HEK293 (cell line): ENCODE results near the gene GAB3.

ENCODE experiments used
- CTCF ChIA-PET: fragments of 350-600 bp; formaldehyde crosslinking; extraction: SDS; loops from one replicate; lab custom pipeline; 2021; ENCODE audit warnings: antibody characterized with exemption; lab: Yijun Ruan, JAX
- POLR2A ChIA-PET: fragments of 300-600 bp; formaldehyde crosslinking; extraction: SDS; loops from one replicate; lab custom pipeline; 2020; ENCODE audit warnings: antibody characterized with exemption, inconsistent platforms; lab: Yijun Ruan, JAX
- H3K27ac ChIP-seq: fragments of 200-500 bp; sonication (Bioruptor generic); 2 replicates; pipeline ENCODE4 v1.5.1; 2014; ENCODE audit warnings: low read depth, low read length, control low read depth, inconsistent platforms; ENCODE audit errors: extremely low read depth
- H3K36me3 ChIP-seq, 2 experiments: fragments of 200-500 bp in 1 of 2; sonication (Bioruptor generic) in 1 of 2; 1 replicate in 1 of 2; 2 replicates in 1 of 2; pipeline ENCODE4 v1.5.1; 2014 to 2017; ENCODE audit warnings: inconsistent platforms in 2 of 2, low read length in 2 of 2; ENCODE audit not compliant: control insufficient read depth in 2 of 2, insufficient read depth in 1 of 2
- H3K4me1 ChIP-seq: fragments of 200-500 bp; sonication (Bioruptor generic); 2 replicates; pipeline ENCODE4 v1.5.1; 2014; ENCODE audit warnings: mild to moderate bottlenecking, low read length, inconsistent platforms; ENCODE audit not compliant: control insufficient read depth, insufficient read depth
- H3K4me3 ChIP-seq: 2 replicates; pipeline ENCODE4 v1.5.1; 2011; ENCODE audit warnings: low read depth, mild to moderate bottlenecking, control low read depth, low read length, moderate library complexity
- H3K9me3 ChIP-seq: fragments of 200-500 bp; sonication (Bioruptor generic); 2 replicates; pipeline ENCODE4 v1.5.1; 2014; ENCODE audit warnings: low read depth, low read length, inconsistent platforms; ENCODE audit not compliant: control insufficient read depth, insufficient read depth
- GLIS1 ChIP-seq: fragments of 450-650 bp; formaldehyde crosslinking; IDR thresholded peaks from 2 replicates; pipeline ENCODE4 v1.5.1; 2016; ENCODE audit warnings: missing biosample characterization, missing genetic modification characterization
- SCRT1 ChIP-seq: fragments of 450-650 bp; formaldehyde crosslinking; IDR thresholded peaks from 2 replicates; pipeline ENCODE4 v1.5.1; 2016; ENCODE audit warnings: missing biosample characterization, missing genetic modification characterization, borderline replicate concordance
- SCRT2 ChIP-seq: fragments of 450-650 bp; formaldehyde crosslinking; IDR thresholded peaks from 2 replicates; pipeline ENCODE4 v1.5.1; 2016; ENCODE audit warnings: missing biosample characterization, missing genetic modification characterization
- TCF7L2 ChIP-seq: IDR thresholded peaks from 2 replicates; pipeline ENCODE4 v1.6.1; 2011; ENCODE audit warnings: low read depth, mild to moderate bottlenecking, inconsistent platforms, low read length, moderate library complexity, borderline replicate concordance
- TRIM28 ChIP-seq: IDR thresholded peaks from 2 replicates; pipeline ENCODE4 v1.6.1; 2011; ENCODE audit warnings: low read length, control low read depth, borderline replicate concordance
- ZFP69B ChIP-seq: fragments of 450-650 bp; formaldehyde crosslinking; IDR thresholded peaks from 2 replicates; pipeline ENCODE4 v1.5.1; 2016; ENCODE audit warnings: missing biosample characterization, missing genetic modification characterization
- ZNF112 ChIP-seq: fragments of 450-650 bp; formaldehyde crosslinking; IDR thresholded peaks from 2 replicates; pipeline ENCODE4 v1.5.0; 2017; ENCODE audit warnings: missing biosample characterization, missing genetic modification characterization
- ZNF169 ChIP-seq: fragments of 450-650 bp; formaldehyde crosslinking; IDR thresholded peaks from 2 replicates; pipeline ENCODE4 v1.5.1; 2016; ENCODE audit warnings: missing biosample characterization, missing genetic modification characterization
- ZNF19 ChIP-seq: fragments of 450-650 bp; formaldehyde crosslinking; IDR thresholded peaks from 2 replicates; pipeline ENCODE4; 2016; ENCODE audit warnings: missing biosample characterization, missing genetic modification characterization, low read depth
- ZNF202 ChIP-seq: fragments of 450-650 bp; formaldehyde crosslinking; IDR thresholded peaks from 2 replicates; pipeline ENCODE4 v1.5.1; 2016; ENCODE audit warnings: missing biosample characterization, missing genetic modification characterization, borderline replicate concordance
- ZNF239 ChIP-seq: fragments of 450-650 bp; formaldehyde crosslinking; IDR thresholded peaks from 2 replicates; pipeline ENCODE4 v1.5.1; 2016; ENCODE audit warnings: missing biosample characterization, missing genetic modification characterization
- ZNF302 ChIP-seq: fragments of 450-650 bp; formaldehyde crosslinking; IDR thresholded peaks from 2 replicates; pipeline ENCODE4 v1.5.1; 2016; ENCODE audit warnings: missing biosample characterization, missing genetic modification characterization, low read depth
- ZNF501 ChIP-seq: fragments of 450-650 bp; formaldehyde crosslinking; IDR thresholded peaks from 2 replicates; pipeline ENCODE4 v1.5.1; 2016; ENCODE audit warnings: missing biosample characterization, missing genetic modification characterization
- ZNF548 ChIP-seq: fragments of 450-650 bp; formaldehyde crosslinking; IDR thresholded peaks from 2 replicates; pipeline ENCODE4 v1.5.1; 2016; ENCODE audit warnings: missing biosample characterization, missing genetic modification characterization
- ZNF561 ChIP-seq: fragments of 450-650 bp; IDR thresholded peaks from 2 replicates; pipeline ENCODE4 v1.5.1; 2018; ENCODE audit warnings: missing biosample characterization, missing genetic modification characterization, borderline replicate concordance
- ZNF830 ChIP-seq: fragments of 450-650 bp; IDR thresholded peaks from 2 replicates; pipeline ENCODE4 v1.5.0; 2018; ENCODE audit warnings: missing biosample characterization, missing genetic modification characterization, low read depth, mild to moderate bottlenecking, moderate library complexity
- TF ChIP-seq, protein P1 (sequence below): fragments of 450-650 bp; formaldehyde crosslinking; IDR thresholded peaks from 2 replicates; pipeline ENCODE4 v1.5.1; 2016; ENCODE audit warnings: missing biosample characterization, missing genetic modification characterization
- TF ChIP-seq, protein P2 (sequence below): fragments of 450-650 bp; formaldehyde crosslinking; IDR thresholded peaks from 2 replicates; pipeline ENCODE4 v1.5.1; 2016; ENCODE audit warnings: missing biosample characterization, missing genetic modification characterization
- TF ChIP-seq, protein P3 (sequence below): fragments of 450-650 bp; formaldehyde crosslinking; IDR thresholded peaks from 2 replicates; pipeline ENCODE4 v1.5.1; 2016; ENCODE audit warnings: missing biosample characterization, missing genetic modification characterization
- TF ChIP-seq, protein P4 (sequence below): fragments of 450-650 bp; formaldehyde crosslinking; IDR thresholded peaks from 2 replicates; pipeline ENCODE4 v1.5.1; 2016; ENCODE audit warnings: missing biosample characterization, missing genetic modification characterization
- TF ChIP-seq, protein P5 (sequence below): fragments of 450-650 bp; formaldehyde crosslinking; IDR thresholded peaks from 2 replicates; pipeline ENCODE4 v1.5.1; 2017; ENCODE audit warnings: missing biosample characterization, missing genetic modification characterization

The GAB3 gene

GRCh38 chrX:154791939-154792338, 41.1 kb upstream of the GAB3 start (continued):
- TF ChIP-seq ZNF501 (tag by site-specific recombination) (no peak), ZFP69B (tag by site-specific recombination) (no peak), SCRT1 (tag by site-specific recombination) (no peak), TRIM28 (no peak), SCRT2 (tag by site-specific recombination) (no peak)
- TF ChIP-seq, protein P1, sequence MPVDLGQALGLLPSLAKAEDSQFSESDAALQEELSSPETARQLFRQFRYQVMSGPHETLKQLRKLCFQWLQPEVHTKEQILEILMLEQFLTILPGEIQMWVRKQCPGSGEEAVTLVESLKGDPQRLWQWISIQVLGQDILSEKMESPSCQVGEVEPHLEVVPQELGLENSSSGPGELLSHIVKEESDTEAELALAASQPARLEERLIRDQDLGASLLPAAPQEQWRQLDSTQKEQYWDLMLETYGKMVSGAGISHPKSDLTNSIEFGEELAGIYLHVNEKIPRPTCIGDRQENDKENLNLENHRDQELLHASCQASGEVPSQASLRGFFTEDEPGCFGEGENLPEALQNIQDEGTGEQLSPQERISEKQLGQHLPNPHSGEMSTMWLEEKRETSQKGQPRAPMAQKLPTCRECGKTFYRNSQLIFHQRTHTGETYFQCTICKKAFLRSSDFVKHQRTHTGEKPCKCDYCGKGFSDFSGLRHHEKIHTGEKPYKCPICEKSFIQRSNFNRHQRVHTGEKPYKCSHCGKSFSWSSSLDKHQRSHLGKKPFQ (tag by site-specific recombination): no peak

DNA sequence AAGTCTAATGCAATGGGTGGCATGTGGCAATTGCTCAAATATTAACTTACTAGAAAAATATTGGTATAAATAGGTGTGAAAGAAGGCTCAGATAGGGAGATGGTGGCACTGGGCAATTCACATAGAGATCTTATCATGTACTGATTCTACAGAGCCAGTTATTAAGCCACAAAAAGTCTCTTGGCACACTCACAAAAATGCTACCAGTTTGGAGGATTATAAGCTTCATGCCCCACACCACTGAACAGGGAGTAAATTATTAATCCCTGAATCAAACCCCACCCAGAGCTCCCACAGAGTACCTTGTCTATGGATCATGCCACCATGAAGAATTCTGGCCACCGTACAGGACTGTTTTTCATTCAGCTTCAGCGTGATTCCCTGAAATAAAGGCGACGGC, 40.6 kb upstream of the GAB3 start:
- Histone ChIP-seq H3K4me1 (peaks cover 10% of the 10 kb centered on the region; the same call in 1 of the 2 replicates), H3K27ac (no peak overlapping the region), H3K9me3 (no peaks in the 10 kb centered on the region), H3K36me3 (peaks cover 0 to 9% of the 10 kb centered on the region in 2 experiments; a peak in 1 of 3 replicates), H3K4me3 (no peak overlapping the region)
- ChIA-PET CTCF (interaction anchor here (0.7 kb wide), 1 partner anchor 15 kb away, joined by 3 read pairs; no protein-coding TSS in a partner anchor), POLR2A (interaction anchor here (1.0 kb wide), 1 partner anchor 12 kb away, joined by 3 read pairs; no protein-coding TSS in a partner anchor)
- TF ChIP-seq, protein P2, sequence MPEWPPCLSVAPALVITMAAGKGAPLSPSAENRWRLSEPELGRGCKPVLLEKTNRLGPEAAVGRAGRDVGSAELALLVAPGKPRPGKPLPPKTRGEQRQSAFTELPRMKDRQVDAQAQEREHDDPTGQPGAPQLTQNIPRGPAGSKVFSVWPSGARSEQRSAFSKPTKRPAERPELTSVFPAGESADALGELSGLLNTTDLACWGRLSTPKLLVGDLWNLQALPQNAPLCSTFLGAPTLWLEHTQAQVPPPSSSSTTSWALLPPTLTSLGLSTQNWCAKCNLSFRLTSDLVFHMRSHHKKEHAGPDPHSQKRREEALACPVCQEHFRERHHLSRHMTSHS (tag by site-specific recombination): no peak
- TF ChIP-seq ZNF19 (tag by site-specific recombination) (no peak), ZNF561 (tag by site-specific recombination) (no peak), TCF7L2 (no peak), ZNF239 (tag by site-specific recombination) (no peak), ZNF202 (no peak), ZNF548 (no peak), ZNF169 (tag by site-specific recombination) (no peak), ZNF302 (tag by site-specific recombination) (no peak), ZNF112 (tag by site-specific recombination) (no peak), GLIS1 (tag by site-specific recombination) (no peak), ZNF830 (tag by site-specific recombination) (no peak)
- TF ChIP-seq, protein P3, sequence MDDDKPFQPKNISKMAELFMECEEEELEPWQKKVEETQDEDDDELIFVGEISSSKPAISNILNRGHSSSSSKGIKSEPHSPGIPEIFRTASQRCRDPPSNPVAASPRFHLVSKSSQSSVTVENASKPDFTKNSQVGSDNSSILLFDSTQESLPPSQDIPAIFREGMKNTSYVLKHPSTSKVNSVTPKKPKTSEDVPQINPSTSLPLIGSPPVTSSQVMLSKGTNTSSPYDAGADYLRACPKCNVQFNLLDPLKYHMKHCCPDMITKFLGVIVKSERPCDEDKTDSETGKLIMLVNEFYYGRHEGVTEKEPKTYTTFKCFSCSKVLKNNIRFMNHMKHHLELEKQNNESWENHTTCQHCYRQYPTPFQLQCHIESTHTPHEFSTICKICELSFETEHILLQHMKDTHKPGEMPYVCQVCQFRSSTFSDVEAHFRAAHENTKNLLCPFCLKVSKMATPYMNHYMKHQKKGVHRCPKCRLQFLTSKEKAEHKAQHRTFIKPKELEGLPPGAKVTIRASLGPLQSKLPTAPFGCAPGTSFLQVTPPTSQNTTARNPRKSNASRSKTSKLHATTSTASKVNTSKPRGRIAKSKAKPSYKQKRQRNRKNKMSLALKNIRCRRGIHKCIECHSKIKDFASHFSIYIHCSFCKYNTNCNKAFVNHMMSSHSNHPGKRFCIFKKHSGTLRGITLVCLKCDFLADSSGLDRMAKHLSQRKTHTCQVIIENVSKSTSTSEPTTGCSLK (tag by site-specific recombination): no peak
- TF ChIP-seq, protein P4, sequence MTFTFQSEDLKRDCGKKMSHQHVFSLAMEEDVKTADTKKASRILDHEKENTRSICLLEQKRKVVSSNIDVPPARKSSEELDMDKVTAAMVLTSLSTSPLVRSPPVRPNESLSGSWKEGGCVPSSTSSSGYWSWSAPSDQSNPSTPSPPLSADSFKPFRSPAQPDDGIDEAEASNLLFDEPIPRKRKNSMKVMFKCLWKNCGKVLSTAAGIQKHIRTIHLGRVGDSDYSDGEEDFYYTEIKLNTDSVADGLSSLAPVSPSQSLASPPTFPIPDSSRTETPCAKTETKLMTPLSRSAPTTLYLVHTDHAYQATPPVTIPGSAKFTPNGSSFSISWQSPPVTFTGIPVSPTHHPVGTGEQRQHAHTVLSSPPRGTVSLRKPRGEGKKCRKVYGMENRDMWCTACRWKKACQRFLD (tag by site-specific recombination): no peak
- TF ChIP-seq, protein P5, sequence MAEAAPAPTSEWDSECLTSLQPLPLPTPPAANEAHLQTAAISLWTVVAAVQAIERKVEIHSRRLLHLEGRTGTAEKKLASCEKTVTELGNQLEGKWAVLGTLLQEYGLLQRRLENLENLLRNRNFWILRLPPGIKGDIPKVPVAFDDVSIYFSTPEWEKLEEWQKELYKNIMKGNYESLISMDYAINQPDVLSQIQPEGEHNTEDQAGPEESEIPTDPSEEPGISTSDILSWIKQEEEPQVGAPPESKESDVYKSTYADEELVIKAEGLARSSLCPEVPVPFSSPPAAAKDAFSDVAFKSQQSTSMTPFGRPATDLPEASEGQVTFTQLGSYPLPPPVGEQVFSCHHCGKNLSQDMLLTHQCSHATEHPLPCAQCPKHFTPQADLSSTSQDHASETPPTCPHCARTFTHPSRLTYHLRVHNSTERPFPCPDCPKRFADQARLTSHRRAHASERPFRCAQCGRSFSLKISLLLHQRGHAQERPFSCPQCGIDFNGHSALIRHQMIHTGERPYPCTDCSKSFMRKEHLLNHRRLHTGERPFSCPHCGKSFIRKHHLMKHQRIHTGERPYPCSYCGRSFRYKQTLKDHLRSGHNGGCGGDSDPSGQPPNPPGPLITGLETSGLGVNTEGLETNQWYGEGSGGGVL (tag by site-specific recombination): no peak
